GM18873 (cell line): ENCODE data around the gene USP35.

Experiments
- ATAC-seq: cut with Tn5 transposase; IDR thresholded peaks from one replicate; pipeline ENCODE4 v1.9.1; 2021; ENCODE audit warnings: mild to moderate bottlenecking, moderate library complexity, moderate number of reproducible peaks; ENCODE audit not compliant: unreplicated experiment, low FRiP score

USP35 gene, protein sequence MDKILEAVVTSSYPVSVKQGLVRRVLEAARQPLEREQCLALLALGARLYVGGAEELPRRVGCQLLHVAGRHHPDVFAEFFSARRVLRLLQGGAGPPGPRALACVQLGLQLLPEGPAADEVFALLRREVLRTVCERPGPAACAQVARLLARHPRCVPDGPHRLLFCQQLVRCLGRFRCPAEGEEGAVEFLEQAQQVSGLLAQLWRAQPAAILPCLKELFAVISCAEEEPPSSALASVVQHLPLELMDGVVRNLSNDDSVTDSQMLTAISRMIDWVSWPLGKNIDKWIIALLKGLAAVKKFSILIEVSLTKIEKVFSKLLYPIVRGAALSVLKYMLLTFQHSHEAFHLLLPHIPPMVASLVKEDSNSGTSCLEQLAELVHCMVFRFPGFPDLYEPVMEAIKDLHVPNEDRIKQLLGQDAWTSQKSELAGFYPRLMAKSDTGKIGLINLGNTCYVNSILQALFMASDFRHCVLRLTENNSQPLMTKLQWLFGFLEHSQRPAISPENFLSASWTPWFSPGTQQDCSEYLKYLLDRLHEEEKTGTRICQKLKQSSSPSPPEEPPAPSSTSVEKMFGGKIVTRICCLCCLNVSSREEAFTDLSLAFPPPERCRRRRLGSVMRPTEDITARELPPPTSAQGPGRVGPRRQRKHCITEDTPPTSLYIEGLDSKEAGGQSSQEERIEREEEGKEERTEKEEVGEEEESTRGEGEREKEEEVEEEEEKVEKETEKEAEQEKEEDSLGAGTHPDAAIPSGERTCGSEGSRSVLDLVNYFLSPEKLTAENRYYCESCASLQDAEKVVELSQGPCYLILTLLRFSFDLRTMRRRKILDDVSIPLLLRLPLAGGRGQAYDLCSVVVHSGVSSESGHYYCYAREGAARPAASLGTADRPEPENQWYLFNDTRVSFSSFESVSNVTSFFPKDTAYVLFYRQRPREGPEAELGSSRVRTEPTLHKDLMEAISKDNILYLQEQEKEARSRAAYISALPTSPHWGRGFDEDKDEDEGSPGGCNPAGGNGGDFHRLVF

DNA sequence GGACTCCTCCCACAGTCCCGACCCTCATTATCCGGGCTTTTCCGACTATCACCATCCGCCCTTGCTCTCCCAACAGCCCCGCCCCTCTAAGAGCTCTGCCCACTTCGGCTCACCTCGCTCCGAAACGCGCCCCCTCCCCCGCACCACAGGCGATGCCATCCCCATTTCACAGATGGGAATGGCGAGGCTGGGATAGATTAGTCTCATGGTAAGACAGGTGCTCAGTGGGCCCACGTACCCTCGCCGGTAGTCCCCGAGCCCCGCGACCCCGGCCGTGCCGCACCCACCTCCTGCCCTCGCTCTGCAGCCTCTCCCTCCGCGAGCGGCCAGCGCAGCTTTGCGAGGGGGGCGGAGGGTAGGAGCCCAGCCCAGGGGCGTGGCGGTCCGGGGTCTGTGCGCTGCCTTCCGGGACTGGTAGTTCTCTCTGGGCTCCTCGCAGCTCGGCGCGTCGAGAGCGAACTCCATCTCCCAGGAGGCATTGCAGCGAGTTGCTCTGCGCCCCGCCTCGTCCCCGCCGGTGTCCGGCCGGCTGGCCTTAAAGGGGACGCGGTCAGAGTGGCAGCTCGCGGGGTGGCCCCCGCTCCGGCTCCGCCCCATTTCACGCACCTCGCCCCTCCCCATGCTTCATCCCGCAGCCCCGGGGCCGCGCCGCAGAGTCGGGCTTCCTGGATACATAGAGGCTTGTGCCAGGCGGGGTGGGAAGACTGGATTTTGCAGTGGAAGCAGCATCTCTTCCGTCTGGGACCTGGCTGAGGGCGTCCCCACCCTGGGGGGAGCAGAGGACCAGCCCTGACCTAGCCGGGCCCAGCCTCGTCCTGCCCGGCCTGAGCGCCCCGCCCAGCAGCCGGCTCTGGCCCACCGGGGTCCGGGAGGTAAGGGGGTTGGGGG lies at the start of gene USP35, which contains the start of gene KCTD21:
TSS of gene USP35 (plus strand) at position 634 of the 888 bp plus-strand sequence. CDS start 7,327 bp downstream, outside the sequence.
TSS of gene KCTD21 (minus strand) at position 341 of the 888 bp plus-strand sequence. CDS start 14,072 bp downstream, outside the sequence.
- ATAC-seq, result peak; percentile 95

DNA sequence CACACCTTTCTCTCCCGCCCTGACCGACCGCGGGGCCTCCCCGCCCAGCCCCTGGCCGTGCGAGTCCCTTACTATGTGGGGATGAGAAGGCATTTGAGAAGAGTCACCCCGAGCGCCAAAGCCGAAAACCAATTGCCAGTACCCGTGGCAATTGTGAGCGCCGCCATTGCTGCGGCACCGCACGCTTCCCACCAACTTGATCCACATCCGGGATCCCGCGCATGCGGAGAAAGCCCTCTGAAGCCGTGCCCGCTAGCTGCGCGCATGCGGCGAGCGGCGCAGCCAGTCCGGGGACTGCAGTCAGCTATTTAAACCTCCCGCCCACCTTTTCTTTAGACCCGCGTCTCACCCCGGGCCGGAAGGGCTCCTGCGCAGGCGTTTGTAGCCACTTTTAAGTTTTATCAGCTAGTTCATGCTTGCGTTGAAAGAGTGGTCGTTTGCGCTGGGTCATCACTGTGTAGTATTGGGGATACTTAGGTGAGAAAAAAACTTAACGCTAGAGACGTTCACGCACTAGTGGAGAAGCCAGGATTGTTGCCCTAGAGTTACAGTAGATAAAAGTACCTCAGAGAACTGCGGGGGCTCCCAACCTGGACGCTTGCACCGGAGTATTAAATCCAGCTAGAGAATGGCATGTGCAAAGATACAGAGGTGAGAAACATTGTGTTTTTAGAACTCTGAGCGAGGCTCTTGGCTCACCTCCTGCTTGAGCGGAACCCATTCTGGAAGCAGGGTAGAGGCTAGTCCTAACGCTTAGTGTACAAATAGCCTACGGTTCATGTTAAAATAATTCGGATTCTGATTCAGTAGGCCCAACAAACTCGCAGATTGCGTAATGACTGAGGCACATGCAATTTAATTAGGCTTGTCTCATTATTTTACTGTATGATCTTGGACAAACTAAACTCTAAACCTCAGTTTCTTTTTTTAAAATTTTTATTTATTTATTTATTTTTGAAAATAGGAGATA lies 49.0 kb upstream of the USP35 start, which contains the start of gene ALG8:
TSS of gene ALG8 (minus strand) at position 205 of the 970 bp plus-strand sequence. CDS start at position 167, 38 bp downstream.
- peak; percentile 88 for ATAC-seq

DNA sequence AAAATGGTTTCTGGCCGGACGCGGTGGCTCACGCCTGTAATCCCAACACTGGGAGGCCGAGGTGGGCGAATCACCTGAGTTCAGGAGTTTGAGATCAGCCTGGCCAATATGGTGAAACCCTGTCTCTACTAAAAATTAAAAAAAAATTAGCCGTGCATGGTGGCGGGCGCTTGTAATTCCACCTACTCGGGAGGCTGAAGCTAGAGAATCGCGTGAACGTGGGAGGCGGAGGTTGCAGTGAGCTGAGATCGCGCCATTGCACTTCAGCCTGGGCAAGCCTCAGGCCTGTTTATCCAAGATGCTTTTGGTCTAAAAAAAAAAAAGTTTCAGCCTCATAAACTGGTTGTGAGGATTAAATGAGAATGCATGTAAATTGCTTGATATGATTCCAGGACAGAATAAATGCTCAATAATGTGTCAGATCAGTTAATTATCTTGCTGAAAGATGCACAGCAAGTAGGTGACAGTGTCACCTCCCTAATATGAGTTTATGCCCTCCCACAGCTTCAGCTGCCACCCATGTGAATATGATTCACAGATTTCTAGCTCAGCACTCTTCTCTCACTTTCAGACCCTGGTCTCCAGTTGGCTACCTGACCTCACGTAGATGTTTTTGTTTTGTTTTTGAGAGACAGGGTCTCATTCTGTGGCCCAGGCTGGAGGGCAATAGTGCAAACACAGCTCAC lies 48.2 kb upstream of the USP35 start:
- ATAC-seq, result no peak

DNA sequence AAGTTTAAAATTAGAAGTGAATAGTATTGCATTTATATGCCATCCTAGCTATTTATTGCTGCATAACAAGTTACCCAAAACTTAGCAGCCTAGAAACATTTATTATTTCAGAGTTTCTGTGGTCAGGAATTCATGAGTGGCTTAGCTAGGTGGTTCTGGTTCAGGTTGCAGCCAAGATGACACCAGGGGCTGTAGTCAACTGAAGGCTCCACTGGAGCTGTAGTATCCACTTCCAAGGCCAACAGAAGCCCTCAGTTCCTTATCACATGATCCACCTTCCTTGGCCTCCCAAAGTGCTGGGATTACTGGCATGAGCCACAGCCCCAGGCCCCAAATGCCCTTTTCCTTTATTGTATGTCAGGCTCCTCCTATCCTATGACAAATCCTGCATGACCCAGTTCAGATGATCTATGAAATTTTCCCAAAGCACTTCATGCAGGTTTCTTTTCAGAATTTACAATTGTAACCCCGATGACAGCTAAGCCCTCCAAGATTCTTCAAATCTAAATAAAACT lies 43.2 kb upstream of the USP35 start:
- ATAC-seq, result no peak

DNA sequence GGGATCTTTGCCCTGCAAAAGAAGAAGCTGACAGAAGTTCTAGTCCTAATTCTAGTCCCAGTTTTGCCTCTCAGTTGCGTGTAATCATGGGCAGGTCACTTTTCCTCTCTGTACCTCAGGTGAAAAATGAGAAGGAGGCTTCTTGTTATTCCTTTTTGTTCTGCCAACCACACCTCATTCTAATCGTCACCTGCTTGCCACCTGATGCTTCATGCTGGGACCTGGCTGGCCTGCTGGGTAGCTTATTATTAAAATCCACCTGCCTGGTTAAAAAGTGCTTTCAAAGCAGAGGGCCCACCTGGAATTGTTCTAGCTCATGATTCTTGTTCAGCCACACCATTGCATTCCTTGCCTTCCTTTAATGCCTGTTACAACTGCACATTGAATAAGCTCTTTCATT lies 40.9 kb upstream of the USP35 start:
- no peak for ATAC-seq

DNA sequence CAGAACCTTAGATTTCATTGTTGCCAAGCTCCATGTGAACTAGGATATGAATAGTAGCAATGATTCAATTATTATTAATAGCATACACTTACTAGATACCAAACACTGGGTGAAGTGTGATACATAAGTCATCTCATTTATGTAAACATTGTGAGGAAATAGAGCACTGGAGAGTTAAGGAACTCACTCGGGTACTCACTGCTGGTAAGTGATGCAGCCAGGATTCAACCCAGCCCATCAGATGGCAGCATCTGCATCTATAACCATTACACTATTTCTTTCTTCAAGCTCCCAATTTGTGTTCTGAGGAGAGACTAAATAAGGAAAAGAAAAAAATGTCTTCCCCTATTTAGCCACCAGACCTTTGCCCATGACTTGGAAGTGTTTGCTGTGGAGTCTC lies 39.1 kb upstream of the USP35 start:
- ATAC-seq, result no peak

DNA sequence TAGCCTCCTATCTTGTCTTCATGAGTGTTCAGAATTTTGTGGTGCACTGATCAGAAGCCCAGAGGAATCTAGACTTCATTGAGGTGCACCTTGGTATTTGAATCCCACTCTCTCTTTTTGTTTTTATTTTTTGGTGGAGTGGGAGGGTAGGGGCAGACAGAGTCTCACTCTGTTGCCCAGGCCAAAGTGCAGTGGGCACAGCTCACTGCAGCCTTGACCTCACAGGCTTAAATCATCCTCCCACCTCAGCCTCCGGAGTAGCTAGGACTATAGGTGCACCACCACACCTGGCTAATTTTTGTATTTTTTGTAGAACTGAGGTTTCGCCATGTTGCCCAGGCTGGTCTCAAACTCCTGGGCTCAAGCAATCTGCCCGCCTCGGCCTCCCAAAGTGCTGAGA lies 38.4 kb upstream of the USP35 start:
- ATAC-seq, result no peak

DNA sequence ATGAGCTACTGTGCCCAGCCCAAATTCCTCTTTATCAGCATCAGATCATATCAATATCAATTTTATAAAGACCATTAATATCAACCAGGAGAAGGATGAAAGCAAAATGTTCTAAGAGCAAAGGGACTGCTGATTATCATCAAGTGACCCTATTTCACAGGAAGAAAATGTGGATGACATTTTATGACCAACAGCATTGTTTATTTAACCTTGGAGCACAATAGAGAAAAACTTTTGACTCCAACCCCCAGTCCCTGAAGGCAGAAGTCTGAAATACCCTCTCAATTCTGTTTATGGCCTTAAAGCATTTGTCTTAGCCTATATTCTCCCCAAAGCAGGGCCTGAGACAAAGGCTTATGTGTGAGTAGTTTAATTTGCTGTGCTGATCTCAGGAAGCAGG lies 38.0 kb upstream of the USP35 start:
- no peak for ATAC-seq

DNA sequence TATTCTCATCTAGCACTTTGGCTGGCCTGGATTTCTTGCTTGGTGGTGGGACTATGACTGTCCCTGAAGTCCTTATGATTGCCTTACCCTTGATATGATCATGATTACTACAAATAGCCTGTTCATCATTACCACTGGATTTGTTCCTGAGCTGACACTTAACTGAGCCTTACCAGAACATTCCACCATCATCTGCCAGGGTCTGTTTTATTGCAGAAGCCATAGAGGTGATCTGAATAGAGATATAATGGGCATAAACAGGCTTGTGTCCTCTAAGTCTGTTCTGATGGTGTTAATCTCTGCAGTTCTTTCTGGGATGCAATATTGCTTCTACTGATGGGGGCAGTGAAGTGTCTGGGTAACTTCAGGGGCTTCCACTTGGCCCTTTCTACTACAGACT lies 36.9 kb upstream of the USP35 start:
- no peak for ATAC-seq

DNA sequence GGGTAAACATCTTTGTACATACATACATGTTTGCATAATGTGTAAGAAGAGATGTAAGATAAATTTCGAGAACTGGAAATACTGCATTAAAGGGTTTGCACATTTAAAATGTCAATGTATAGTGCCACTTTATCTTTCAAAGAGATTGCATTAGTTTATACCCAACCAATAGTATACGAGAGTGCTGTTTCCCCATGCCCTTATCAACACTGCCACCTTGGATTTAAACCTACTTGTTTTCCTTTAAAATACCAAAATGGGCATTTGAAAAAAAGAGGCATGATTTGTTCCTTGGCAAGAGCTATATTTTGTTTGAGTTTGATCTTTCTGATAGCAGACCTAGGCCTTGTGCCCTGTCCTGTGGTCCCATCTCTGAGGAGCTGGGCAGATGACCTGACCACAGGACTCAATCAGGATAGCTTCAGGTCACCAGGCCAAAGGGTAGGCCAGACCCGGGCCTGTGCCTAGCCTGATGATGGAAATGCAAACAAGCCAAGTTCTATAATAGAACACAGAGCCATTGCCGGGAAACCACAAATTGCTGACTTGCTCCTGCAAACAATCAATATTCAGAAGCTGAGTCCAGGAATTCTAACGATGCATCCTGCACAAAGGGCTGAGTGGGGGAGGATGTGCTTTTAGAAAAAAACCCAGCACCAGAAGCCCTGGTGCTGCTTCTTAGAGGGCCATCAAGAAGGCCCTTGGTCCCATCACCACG lies 32.4 kb upstream of the USP35 start:
- ATAC-seq, result no peak

DNA sequence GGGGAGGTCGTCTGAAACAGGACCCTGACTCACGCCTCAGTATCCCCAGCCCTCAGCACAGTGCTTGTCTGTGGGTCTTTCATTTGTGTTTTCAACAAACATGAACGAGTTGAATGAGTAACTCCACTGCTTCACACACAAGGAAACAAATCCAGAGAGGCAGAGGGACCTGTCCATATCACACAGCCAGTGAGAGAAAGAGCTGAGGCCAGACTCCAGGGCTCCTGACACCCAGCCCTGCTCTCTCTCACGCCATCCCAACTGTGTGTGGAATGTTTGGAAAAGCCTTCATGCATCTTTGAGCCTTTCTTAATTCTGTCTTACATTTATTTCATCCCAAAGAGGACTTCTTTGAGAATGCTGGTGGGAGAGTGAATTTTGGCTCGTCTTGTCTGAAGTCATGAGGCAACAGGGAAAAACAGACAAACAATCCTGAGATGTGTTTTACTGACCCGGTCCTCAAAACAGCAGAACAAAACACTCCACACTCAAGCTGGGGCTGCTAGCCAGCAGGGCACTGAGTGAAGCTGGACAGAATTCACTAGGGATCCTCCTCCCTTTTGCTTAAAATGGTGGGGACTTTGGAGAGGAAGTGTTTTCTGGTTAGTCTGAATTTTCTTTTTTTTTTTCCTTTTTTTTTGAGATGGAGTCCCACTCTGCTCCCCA lies 29.6 kb upstream of the USP35 start:
- no peak for ATAC-seq

DNA sequence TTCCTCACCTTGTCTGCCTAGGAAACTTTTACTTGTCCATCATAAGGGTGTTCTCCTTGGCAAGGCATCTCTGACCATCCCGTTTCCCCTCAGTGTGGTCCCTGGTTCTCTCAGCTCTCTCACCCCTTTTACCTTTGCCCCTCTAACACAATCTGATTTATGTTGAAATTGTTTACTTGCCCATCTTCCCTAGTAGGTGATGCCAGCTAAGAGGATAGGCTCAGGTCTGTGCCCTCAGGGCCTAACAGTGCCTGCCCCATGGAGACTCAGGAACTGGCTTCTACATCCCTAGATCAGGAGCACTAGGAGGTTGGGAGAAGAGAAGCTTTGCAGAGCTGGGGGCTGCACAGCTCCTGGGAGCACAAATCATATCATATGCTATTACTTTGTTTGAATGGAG lies 28.2 kb upstream of the USP35 start:
- ATAC-seq, result no peak

DNA sequence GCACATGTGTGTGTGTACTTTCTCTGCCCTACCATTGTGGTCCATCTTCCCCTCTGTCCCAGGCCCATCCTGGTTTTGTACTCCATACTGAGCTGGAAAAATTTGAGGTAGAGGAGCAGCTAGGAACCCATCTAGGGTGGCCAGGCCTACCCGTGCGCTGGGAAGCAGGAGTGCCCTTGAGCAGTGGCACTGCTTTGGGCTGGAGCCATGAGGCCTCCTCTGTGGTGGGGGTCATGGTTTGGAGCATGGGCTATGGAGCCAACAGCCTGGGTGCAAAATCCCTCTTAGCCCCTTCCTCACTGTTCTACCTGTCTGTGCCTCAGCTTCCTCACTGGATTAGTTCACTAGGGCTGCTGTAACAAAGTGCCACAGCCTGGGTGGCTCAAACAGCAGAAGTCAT lies 27.4 kb upstream of the USP35 start:
- no peak for ATAC-seq

DNA sequence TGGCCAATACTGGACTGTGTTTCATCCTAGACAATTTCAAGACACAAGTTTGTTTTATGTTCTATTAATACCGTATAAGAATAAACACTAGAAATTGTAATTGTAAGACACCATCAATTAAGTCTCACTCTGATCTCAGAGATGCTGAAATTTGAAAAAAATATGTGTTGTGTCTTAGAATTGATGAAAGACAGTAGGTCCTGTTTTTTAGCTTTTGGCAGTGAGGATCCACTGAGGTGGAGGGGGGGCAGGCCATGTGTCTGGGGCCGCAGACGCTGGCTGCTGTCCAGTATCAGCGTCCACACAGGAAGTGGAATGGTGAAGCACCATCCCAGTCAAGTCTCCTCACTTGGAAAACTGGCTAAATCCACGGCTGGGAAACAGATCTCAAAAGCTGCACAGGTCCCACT lies 26.8 kb upstream of the USP35 start:
- ATAC-seq, result no peak

DNA sequence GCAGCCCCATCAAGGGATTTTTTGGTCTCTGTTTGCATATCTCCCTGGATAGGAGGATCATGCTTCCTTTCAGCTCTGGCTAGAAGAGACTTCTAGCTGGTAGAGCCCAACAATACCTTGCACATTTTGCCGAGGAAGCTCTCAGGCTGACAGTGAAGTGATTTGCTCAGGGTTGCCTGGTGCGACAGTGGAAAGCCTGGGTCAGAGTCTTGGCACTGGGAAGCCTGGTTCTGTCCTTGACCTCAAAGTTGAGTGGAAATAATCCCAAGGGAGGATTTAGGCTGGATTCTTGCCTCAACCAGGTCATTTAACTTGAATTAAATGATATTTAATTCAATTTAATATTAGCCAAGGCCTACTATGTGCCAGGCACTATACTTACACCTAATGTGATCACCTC lies 24.9 kb upstream of the USP35 start:
- no peak for ATAC-seq

DNA sequence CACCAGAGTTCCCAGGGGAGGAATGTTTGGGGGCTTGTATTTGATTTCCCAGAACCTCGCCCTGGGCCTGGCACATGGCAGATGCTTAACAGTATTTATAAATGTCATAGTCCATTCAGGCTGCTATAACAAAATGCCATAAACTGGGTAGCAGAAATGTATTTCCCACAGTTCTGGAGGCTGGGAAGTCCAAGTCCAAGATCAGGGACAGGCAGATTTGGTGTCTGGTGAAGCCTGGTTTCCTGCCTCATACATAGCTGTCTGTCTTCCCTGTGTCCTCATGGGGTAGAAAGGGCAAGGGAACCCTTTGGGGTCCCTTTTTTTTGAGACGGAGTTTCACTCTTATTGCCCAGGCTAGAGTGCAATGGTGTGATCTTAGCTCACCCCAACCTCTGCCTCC lies 24.2 kb upstream of the USP35 start:
- ATAC-seq, result no peak
